ENCODE measurements around the gene DCXR. TPM values are rescaled to one million over a fixed set of nuclear protein-coding genes. Genes with fewer than 3 reads are reported as not detected.

Gene DCXR
- polyA plus RNA-seq, 12 donors: 26.8 to 54.2 (median 34.6) TPM; not detected in 1

DNA sequence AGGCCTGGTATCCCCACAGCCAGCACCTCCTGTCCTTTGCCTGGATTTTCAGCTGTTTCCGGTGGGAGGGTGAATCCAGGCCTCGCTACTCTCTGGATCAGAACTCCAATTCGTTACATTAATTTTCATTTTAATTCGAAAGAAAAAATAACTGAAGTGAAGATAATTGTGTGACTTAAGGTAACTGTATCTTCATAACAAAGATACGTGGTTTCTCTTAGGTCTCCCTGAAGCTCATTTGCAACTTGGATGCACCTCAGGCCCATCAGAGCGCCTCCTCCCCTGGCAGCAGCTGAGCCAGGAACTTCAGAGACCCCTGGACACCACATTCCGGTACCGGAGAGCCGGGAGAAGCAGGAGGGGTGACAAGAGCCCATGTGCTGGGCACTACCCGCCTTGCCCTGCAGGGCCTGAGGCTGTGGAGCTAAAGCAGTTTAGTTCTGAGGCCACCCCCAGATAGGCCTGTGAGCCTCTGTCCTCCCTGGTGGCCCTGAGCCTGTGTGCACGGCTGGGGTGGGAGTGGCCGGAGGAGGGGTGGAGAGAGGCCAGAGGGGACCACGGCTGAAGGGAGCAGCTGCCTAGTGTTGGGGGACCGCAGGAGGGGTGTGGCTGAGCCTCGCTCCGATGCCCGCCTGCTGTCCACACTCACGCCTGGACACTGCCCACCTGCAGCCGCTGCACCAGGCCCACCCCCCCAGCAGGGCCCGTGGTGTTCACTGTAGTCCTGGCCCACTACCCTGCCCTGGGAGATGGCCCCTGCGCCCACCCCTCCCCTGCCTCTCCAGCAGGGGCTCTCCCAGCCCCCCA lies 39.5 kb upstream of the DCXR start:
- no peak for DNase-seq

GRCh38 chr17:82076018-82076784 lies 38.7 kb upstream of the DCXR start:
- DNase-seq: no peak

GRCh38 chr17:82073446-82073845 lies 35.9 kb upstream of the DCXR start:
- no peak for DNase-seq

DNA sequence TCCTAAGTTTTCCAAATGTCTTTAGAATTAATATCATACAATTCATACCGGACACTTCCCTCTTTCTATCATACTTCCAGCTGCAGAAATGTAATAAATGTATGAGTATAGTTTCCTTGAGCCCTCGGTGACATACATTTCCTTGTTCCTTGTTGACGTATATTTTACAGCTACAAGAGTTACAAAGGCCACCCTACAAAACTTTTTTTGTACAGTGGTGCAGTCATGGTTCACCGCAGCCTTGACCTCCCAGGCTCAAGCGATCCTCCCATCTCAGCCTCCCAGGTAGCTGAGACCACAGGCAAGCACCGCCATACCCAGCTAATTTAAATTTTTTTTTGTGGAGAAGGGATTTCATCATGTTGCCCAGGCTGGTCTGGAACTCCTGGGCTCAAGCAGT lies 35.3 kb upstream of the DCXR start:
- no peak for DNase-seq

DNA sequence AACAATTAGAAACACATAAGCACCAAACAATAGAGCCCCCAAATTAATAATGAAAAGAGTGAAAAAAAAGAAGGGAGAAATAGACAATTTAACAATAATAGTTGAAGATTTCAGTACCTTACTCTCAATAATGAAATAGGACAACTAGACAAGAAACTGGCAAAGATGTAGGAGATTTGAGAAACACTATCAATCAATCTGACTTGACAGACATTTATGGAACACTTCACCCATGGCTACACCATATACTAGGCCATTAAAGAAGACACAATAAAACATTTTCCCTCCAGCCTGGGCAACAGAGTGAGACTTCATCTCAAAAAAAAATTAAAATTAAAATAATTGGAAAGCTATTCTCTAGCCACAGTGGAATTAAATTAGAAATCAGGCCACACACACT lies 33.1 kb upstream of the DCXR start:
- no peak for DNase-seq

GRCh38 chr17:82065638-82066303 lies 28.3 kb upstream of the DCXR start, which contains the start of gene DUS1L:
DUS1L (minus strand) TSS chr17:82065804; CDS start chr17:82065059, 745 bp downstream.
- peak; percentile 59 for DNase-seq

DNA sequence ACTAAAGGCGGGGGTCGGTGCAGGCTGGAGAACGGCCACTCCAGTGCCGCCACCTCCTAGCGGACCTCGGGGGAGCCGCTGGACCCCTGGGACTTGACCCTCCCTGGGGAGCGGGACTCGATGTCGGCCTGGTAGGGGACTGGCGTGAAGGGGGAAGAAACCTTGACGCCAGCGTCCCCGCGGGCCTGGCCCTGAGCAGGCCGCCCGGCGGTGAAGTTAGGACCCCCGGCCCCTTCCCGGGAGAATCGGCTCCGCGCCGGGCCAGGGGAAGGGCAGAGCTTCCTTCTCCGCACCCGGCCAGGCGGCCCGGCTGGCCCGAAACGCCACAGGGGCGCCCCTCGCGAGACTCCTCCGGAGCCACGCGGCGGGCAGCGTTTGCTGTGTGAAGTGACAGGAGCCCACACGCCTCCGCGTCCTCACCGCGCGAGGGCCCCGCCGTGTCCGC lies 27.7 kb upstream of the DCXR start:
- no peak for DNase-seq

- no peak for DNase-seq
These were observed 27.1 kb upstream of the DCXR start for GRCh38 chr17:82064433-82065192.

DNA sequence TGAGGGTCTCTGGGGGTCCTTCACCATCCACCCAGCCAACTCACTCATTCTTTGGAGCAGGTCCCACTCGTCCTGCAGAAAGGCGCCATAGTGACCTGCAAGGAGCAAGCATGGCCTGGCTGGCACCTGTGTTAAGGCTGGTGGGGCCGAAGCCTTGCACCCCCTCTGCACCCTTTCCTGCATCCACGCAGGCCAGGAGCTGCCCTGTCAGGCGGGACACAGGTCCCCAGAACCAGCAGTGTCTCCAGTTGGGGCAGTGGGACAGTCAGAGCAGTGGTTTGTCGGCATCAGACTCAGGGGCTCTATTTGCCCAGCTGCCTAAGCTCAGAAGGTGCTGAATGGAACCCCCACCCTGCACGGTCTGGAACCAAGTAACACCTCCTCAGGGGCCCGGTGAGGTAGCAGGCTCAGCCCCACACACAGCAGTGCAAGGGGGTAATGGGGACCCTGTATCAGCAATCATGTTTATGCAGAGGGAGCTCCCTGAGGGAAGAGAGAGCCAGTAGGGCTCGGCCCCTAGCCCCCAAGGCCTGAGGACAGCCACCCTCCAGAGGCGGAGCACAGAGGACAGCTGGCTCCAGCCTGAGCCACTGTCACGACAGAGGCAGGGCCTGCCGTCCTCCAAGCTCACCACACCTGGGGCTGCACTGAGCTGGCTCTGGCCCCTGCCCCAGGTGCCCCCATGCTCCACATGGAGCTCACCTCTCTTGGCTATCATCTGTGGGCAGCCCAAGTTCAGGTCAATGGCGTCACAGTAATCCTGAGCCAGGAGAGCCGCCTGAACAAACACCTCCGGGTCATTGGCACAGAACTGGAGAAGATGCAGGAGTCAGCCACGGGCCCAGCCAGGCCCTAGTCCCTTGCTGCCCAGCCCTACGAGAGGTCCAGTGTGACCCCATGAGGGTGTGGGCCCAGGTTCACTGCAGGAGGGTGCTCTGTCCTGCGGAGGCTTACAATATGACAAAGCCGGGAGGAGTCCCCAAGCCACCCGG lies 26.2 kb upstream of the DCXR start:
- DNase-seq: no peak

DNA sequence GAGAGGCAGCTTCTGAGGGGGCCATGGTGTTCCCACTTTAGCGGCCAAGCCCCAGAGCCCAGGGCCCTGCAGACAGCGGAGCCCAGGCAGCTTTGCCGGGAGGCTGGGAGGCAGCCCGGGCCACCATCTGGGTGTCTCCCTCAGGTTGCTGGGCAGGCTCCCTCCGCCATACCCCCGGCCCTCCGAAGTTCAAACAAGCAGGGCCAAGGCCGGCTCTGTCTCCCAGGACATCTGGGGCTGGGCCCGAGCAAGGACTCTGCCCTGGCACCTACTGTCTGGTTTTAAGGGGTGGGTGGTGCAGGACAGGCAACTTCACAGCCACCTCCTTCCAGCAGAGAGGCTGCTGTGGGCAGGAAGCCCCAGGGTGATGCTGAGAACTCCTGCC lies 25.5 kb upstream of the DCXR start:
- DNase-seq: no peak

- no peak for DNase-seq
These were observed 24.8 kb upstream of the DCXR start for GRCh38 chr17:82062076-82062983.

- DNase-seq: no peak
These were observed 23.8 kb upstream of the DCXR start for GRCh38 chr17:82061047-82061925.

DNA sequence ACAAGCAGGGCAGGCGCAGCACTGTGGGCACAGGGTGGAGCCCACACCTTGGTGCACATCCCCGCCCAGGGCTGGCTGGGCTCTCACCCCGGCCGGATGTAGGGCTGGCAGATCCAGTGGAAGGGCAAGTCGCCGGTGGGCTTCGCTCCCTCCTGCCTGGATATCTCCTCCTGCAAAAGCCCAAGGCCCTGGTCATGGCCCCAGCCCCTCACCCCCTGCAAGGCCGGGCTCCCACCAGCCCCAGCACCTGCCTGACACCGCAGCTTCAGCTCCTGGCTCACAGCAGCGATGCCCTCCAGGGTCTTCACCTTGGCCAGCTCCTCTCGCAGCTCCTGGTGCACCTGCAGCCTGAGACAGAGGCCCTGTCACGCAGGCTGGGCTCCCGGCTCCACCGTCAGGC lies 23.1 kb upstream of the DCXR start:
- DNase-seq: no peak

DNA sequence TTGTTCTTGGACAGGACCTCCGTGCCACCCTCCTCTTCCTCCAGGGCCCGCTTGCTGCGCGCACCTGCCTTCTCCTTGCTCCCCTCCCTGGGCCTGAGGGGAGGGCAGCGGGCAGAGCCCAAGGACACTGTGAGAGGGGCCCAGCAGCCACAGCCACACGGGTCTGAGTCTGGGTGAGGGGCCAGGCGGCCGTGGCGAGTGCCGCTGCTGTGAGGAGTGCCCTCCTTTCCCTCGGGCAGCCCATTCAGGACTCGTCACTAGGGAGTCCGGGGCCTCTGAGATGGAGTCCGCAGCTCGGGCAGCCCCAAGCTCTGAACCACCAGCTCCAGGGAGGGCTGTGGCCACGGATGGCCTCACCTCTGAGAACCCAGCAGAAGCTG lies 22.5 kb upstream of the DCXR start:
- DNase-seq: no peak

- no peak for DNase-seq
These were observed 21.9 kb upstream of the DCXR start for GRCh38 chr17:82059272-82060000.

DNA sequence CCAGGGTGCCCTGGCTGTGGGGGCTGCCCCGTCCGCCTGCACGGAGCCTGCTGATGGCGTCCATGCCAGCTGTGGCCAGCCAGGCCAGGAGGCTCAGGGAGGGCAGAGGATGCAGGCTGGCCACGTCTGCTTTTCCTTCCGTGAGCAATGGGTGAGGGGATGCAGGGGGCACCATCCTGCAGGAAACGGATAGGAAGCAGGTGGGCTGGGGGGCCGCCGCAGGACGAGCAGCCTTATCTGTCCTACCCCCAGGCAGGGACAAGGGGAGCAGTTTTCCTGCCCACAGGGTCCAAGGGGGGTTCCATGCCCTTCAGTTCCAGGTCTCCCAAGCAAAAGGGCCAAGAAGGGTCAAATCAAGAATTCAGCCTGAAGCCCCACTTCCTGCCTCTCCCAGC lies 21.4 kb upstream of the DCXR start:
- DNase-seq: no peak

DNA sequence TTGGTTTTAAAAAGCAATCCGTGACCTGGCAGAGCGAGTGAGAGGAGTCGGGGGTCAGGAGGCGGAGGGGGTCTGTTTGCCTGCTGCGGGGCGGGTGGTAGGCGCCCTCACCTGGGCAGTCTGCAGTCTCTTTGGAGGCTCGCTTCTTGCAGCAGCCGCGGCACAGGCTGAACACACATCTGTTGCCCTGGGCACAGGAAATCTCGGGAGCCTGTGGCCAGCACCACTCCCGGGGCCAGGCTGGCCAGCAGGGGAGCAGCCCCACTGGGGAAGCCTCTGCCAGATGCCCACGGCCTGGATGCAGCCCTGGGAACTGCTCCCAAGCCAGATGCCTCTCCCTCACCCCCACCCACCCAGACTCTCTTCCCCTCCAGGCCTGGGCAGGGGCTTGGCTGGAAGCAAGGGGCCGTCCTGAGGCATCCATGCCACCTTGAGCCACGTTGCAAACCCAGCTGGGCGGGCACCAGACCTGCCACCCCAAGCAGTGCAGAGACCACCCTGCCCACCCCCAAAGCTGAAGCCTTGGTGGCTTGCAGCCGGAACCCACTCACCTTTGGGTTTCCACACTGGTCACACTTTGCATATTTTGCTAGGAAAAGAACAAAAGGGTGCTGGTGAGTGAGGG lies 20.8 kb upstream of the DCXR start:
- no peak for DNase-seq
